Gastroesophageal sphincter (tissue), 3 donors: ENCODE data around the gene IGSF23.

Experiments
- CTCF ChIP-seq, 4 experiments: fragments of 200-600 bp in 2 of 4; fragments of 450-650 bp in 2 of 4; sonication (generic) in 1 of 4; IDR thresholded peaks; one replicate each; pipeline ENCODE4 v1.5.1; 2017 to 2019; ENCODE audit warnings: antibody characterized with exemption in 4 of 4, mild to moderate bottlenecking in 2 of 4, moderate library complexity in 2 of 4
- POLR2A ChIP-seq, 2 donors: fragments of 450-650 bp; IDR thresholded peaks; one replicate each; pipeline ENCODE4 v1.6.1; 2017; ENCODE audit warnings: antibody characterized with exemption in 2 of 2, mild to moderate bottlenecking in 2 of 2, moderate library complexity in 1 of 2

- TF ChIP-seq CTCF (IDR thresholded peaks at IDR 0.05) (no peak), POLR2A (IDR thresholded peaks at IDR 0.05) (no peak)
These were observed 9.1 kb upstream of the IGSF23 start for GRCh38 chr19:44604241-44604640.
